ENCODE results near the gene IPO13. TPM values are rescaled to one million over a fixed set of nuclear protein-coding genes. Genes with fewer than 3 reads are reported as not detected.
A peak's percentile ranks its signal among the peaks of the same experiment; 100 is the strongest.

IPO13 gene
- total and polyA plus RNA-seq, 7 donors: 26.8 to 140 (median 93.0) TPM

DNA sequence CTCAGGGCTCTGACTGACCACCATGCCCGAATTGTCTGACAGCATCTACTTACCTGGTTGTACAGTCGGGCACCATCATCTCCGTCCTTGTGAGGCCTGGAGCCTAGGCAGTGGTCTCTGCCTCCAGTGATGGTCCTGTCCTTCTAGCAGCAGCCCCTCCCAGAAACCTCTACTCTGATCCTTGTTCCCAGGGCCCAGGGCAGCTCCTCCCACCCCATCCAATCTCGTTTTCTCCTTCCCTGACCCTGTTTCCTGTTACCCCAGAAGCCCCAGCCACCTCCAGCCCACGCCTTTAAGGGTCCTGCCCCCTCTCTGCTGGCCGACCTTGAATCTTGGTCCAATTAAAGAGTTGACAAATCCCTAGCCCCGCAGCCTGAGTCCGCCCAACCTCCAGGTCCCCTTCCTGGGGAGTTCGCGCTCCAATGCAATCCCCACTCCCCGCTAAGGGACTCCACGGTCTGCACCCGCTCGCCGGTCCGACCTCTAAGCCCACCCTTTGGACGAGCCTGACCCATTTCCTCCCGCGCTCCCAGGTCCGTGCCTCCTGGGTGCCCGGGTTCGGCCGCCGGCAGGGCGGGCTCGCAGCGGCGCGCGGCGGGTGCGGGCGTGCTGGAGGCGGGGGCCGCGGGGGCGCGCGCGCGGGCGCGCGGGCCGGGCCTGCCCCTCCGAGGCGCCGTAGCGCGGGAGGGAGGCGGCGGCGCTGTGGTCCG lies 32.0 kb downstream of the IPO13 start, which contains the start of gene B4GALT2:
Gene B4GALT2 (plus strand): TSS at position 660 of the 710 bp plus-strand sequence. CDS start 1,951 bp downstream, outside the sequence.
- TF ChIP-seq, protein P1, sequence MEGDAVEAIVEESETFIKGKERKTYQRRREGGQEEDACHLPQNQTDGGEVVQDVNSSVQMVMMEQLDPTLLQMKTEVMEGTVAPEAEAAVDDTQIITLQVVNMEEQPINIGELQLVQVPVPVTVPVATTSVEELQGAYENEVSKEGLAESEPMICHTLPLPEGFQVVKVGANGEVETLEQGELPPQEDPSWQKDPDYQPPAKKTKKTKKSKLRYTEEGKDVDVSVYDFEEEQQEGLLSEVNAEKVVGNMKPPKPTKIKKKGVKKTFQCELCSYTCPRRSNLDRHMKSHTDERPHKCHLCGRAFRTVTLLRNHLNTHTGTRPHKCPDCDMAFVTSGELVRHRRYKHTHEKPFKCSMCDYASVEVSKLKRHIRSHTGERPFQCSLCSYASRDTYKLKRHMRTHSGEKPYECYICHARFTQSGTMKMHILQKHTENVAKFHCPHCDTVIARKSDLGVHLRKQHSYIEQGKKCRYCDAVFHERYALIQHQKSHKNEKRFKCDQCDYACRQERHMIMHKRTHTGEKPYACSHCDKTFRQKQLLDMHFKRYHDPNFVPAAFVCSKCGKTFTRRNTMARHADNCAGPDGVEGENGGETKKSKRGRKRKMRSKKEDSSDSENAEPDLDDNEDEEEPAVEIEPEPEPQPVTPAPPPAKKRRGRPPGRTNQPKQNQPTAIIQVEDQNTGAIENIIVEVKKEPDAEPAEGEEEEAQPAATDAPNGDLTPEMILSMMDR (IDR thresholded peaks at IDR 0.05): no peak
- ATAC-seq: peak in 1 of 4 donors; percentile 15
- intact Hi-C loops (cut with DNase I): no loop called here
- peak; percentile 64 to 74 for DNase-seq
- Histone ChIP-seq H3K4me1 (peaks cover 35% of the 10 kb centered on the region), H3K4me3 (peak within 1 kb of the TSS; percentile 94), H3K27me3 (ENCODE audit: insufficient read depth in 3 of 3, low read length in 2 of 3) (no peaks in the 10 kb centered on the region), H3K9me3 (no peaks in the 10 kb centered on the region), H3K27ac (peak within 1 kb of the TSS; percentile 74), H3K36me3 (ENCODE audit: insufficient read depth in 1 of 2, low read depth in 1 of 2) (peaks cover 0 to 34% of the 10 kb centered on the region in 2 donors)
- 7 to 18% (median 17%) methylated on average over 21 to 54 of the region's 54 CpGs for WGBS, 3 donors

DNA sequence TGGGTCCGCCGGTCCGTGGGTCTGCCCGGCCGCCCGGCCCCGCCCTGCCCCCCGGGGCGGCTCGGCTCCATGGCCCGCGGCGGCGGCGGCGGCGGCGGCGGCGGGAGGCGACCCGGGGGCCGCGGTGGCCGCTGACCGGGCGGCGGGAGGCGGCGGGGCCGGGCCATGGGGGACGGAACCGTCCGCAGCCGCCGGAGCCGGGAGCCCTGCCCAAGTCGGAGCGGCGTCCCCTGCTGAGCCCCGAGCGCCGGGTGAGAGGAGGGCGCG lies 32.4 kb downstream of the IPO13 start:
- H3K4me3 ChIP-seq: peak overlapping the region; percentile 94
- H3K9me3 ChIP-seq: no peaks in the 10 kb centered on the region
- intact Hi-C loops (cut with DNase I): no loop called here
- no peak for DNase-seq
- peaks cover 0 to 35% of the 10 kb centered on the region in 2 donors for H3K36me3 ChIP-seq (ENCODE audit: insufficient read depth in 1 of 2, low read depth in 1 of 2)
- H3K27me3 ChIP-seq (ENCODE audit: insufficient read depth in 3 of 3, low read length in 2 of 3): no peaks in the 10 kb centered on the region
- no peak for ATAC-seq
- TF ChIP-seq, protein P1 (IDR thresholded peaks at IDR 0.05): no peak
- peaks cover 30% of the 10 kb centered on the region for H3K4me1 ChIP-seq
- peak overlapping the region; percentile 74 for H3K27ac ChIP-seq
- 0 to 2% (median 1%) methylated on average over 11 to 45 of the region's 45 CpGs for WGBS, 3 donors

DNA sequence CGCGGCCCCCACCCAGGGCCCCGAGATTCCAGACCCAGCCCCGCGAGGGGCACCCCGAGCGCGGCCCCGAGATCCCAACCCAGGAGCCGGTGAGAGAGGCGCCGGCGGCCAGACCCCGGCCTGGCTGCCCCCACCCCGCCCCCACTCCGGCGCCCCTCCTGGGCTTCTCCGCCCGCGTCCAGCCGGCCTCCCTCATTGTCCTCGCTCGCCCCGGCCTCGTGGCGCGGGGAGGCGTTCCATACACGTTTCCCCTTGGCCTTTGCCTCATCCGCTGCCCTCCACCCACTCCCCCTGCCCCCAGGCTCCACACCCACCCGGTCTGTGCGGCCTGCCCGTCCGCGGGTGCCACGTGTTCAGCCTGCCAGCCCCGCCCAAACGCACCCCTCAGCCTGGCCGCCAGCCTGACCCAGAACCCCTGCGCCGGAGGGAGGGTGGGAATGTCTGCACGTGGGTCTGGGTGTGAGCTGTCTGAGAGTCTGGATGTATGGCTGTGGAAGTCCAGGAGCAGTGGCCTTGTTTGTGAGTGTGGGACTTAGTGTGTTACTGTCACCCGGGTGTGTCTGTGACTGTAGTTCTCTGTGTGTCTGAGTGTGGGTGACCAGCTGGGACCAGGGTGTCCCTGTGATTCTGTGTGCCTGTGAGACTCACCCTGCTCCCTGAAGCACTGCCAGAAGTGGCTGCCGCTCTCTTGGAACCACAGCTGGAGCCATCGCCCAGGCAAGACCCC lies 32.9 kb downstream of the IPO13 start:
- DNase-seq: peak; percentile 53 to 75
- peak; percentile 11 to 19 (median 15) for ATAC-seq
- intact Hi-C loops (cut with DNase I): no loop called here
- H3K9me3 ChIP-seq: no peaks in the 10 kb centered on the region
- H3K27ac ChIP-seq: peak overlapping the region; percentile 74
- H3K4me1 ChIP-seq: peaks cover 28% of the 10 kb centered on the region
- peaks cover 0 to 40% of the 10 kb centered on the region in 2 donors for H3K36me3 ChIP-seq (ENCODE audit: insufficient read depth in 1 of 2, low read depth in 1 of 2)
- H3K4me3 ChIP-seq: peak overlapping the region; percentile 94
- TF ChIP-seq, protein P1 (IDR thresholded peaks at IDR 0.05): no peak
- no peaks in the 10 kb centered on the region for H3K27me3 ChIP-seq (ENCODE audit: insufficient read depth in 3 of 3, low read length in 2 of 3)
- WGBS, 3 donors: 2 to 8% (median 3%) methylated on average over 21 to 45 of the region's 45 CpGs

DNA sequence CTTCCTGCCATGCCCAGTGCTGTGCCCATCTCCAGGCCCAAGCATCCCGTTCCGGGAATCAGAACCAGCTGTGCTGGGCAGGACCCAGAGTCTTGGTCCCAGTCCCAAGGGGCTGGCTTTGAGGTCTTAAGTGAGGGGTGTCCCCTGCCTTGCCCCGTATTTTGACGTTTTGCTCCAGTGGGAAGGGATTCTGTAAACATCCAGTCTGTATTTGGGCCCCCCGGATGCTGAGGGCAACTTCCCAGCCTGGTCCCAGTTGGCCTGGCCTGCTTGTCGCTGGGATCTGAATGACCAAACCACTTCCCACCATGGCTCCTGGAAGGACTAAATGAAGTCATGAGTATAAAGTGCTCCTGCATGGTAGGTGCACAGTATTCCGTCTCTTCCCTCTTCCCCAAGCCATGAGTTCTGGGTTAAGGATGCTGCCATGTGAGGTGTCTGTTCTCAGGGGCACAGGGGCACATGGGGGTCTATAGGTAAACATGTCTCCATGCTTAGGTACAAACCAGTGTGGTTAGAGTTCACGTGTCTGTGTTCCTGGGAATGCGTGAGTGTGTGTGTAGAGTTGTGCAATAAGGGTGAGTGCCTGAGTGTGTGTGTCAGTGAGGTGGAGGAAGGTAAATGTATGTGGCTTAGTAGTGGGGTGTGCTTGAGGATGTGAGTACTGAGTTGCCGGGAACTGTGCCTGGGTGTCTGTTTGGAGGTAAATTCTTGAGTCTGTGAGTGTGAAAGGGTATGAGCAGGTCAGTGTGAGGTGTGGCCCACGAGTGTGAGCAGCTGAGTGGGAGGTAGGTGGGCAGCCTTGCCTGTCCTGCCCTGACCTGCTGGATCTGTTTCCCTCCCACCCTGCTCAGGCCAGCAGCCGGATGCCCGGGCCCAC lies 33.7 kb downstream of the IPO13 start:
- H3K36me3 ChIP-seq (ENCODE audit: insufficient read depth in 1 of 2, low read depth in 1 of 2): peaks cover 0 to 44% of the 10 kb centered on the region in 2 donors
- H3K4me3 ChIP-seq: peak overlapping the region; percentile 94
- peaks cover 27% of the 10 kb centered on the region for H3K4me1 ChIP-seq
- DNase-seq (no peak), ATAC-seq (no peak)
- TF ChIP-seq, protein P1 (IDR thresholded peaks at IDR 0.05): no peak
- H3K27me3 ChIP-seq (ENCODE audit: insufficient read depth in 3 of 3, low read length in 2 of 3): no peaks in the 10 kb centered on the region
- no peaks in the 10 kb centered on the region for H3K9me3 ChIP-seq
- peak overlapping the region; percentile 74 for H3K27ac ChIP-seq
- 55 to 60% (median 57%) methylated on average over 13 of the region's 13 CpGs for WGBS, 3 donors
- intact Hi-C loops (cut with DNase I): no loop called here

Data from psoas muscle (tissue), 8 donors.